GM10248 (cell line): ENCODE data around the gene GREB1.
A peak's percentile ranks its signal among the peaks of the same experiment; 100 is the strongest.

Source experiments
- CTCF ChIA-PET: fragments of 300-600 bp; sonication (Branson Sonifier 250); formaldehyde crosslinking; extraction: SDS; loops from one replicate; lab custom pipeline; 2021; ENCODE audit warnings: antibody characterized with exemption; lab: Yijun Ruan, JAX
- POLR2A ChIA-PET: fragments of 350-650 bp; sonication (Branson Sonifier 250); formaldehyde crosslinking; extraction: SDS; loops from one replicate; lab custom pipeline; 2020; ENCODE audit warnings: antibody characterized with exemption; lab: Yijun Ruan, JAX
- DNase-seq: peaks from one replicate; pipeline ENCODE4 v3.0.0; 2012; ENCODE audit errors: extremely low spot score
- TF ChIP-seq, protein P1 (sequence below): IDR thresholded peaks from 2 replicates; pipeline ENCODE4 v1.5.1; 2012; ENCODE audit warnings: mild to moderate bottlenecking, low read depth; ENCODE audit errors: extremely low read depth, missing control alignments, control extremely low read depth

The GREB1 gene

GRCh38 chr2:11492720-11493119 is 41.1 kb upstream of the GREB1 start:
- CTCF ChIA-PET = interaction anchor here (2.6 kb wide), 1 partner anchor 15 kb away, joined by 8 read pairs; no protein-coding TSS in a partner anchor
- no peak for DNase-seq
- POLR2A ChIA-PET = no interaction called here
- TF ChIP-seq, protein P1, sequence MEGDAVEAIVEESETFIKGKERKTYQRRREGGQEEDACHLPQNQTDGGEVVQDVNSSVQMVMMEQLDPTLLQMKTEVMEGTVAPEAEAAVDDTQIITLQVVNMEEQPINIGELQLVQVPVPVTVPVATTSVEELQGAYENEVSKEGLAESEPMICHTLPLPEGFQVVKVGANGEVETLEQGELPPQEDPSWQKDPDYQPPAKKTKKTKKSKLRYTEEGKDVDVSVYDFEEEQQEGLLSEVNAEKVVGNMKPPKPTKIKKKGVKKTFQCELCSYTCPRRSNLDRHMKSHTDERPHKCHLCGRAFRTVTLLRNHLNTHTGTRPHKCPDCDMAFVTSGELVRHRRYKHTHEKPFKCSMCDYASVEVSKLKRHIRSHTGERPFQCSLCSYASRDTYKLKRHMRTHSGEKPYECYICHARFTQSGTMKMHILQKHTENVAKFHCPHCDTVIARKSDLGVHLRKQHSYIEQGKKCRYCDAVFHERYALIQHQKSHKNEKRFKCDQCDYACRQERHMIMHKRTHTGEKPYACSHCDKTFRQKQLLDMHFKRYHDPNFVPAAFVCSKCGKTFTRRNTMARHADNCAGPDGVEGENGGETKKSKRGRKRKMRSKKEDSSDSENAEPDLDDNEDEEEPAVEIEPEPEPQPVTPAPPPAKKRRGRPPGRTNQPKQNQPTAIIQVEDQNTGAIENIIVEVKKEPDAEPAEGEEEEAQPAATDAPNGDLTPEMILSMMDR = no peak

GRCh38 chr2:11493282-11493681 is 40.6 kb upstream of the GREB1 start:
- CTCF ChIA-PET = interaction anchor here (2.6 kb wide), 1 partner anchor 16 kb away, joined by 8 read pairs; no protein-coding TSS in a partner anchor
- DNase-seq = no peak
- POLR2A ChIA-PET = no interaction called here
- TF ChIP-seq, protein P1 = no peak

DNA sequence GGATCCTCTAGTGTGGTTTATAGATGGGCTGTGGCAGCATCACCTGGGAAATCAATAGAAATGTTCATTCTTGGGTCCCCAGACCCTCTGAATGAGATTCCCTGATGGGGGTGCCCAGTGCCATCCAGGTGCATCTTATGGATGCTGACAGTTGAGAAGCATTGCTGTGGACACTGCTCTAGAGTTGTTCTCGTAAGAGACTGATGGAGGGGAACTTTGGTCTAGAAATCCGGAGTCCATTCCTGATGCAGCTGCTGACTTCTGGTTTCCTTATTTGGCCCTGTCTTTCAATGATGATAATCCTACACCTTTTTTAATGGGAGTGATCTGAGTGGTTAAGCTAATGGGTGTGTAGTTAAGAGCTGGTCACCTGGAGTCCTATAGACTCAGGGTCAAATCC is 39.5 kb upstream of the GREB1 start:
- no peak for DNase-seq
- TF ChIP-seq, protein P1 = no peak
- POLR2A ChIA-PET = no interaction called here
- CTCF ChIA-PET = interaction anchor here (2.6 to 3.7 kb wide), 2 partner anchors 17 to 88 kb away, joined by 8 to 13 read pairs; no protein-coding TSS in a partner anchor

- TF ChIP-seq, protein P1 = no peak
- ChIA-PET POLR2A (no interaction called here), CTCF (interaction anchor here (0.7 to 3.7 kb wide), 4 partner anchors 16 to 89 kb away, joined by 3 to 13 read pairs (median 6); no protein-coding TSS in a partner anchor)
- DNase-seq = no peak
Observed at GRCh38 chr2:11495844-11496681, 37.8 kb upstream of the GREB1 start.

- TF ChIP-seq, protein P1 = no peak
- ChIA-PET CTCF (interaction anchor here (2.8 kb wide), 1 partner anchor 84 kb away, joined by 11 read pairs; no protein-coding TSS in a partner anchor), POLR2A (no interaction called here)
- peak; percentile 59 for DNase-seq
Observed at GRCh38 chr2:11498543-11499034, 35.3 kb upstream of the GREB1 start.

- CTCF ChIA-PET = interaction anchor here (1.0 to 2.8 kb wide), 3 partner anchors 14 to 84 kb away, joined by 3 to 11 read pairs (median 6); no protein-coding TSS in a partner anchor
- DNase-seq = no peak
- TF ChIP-seq, protein P1 = no peak
- POLR2A ChIA-PET = no interaction called here
Observed at GRCh38 chr2:11499081-11499743, 34.6 kb upstream of the GREB1 start.
